Activated T-cell treated with anti-CD3 and anti-CD28 coated beads for 1 hour (primary cell): Measurements from ENCODE around the gene ZKSCAN1.

Experiments
- DNase-seq: peaks from one replicate; pipeline ENCODE4 v3.0.0-alpha.2; 2020; ENCODE audit warnings: low read depth

Gene ZKSCAN1

DNA sequence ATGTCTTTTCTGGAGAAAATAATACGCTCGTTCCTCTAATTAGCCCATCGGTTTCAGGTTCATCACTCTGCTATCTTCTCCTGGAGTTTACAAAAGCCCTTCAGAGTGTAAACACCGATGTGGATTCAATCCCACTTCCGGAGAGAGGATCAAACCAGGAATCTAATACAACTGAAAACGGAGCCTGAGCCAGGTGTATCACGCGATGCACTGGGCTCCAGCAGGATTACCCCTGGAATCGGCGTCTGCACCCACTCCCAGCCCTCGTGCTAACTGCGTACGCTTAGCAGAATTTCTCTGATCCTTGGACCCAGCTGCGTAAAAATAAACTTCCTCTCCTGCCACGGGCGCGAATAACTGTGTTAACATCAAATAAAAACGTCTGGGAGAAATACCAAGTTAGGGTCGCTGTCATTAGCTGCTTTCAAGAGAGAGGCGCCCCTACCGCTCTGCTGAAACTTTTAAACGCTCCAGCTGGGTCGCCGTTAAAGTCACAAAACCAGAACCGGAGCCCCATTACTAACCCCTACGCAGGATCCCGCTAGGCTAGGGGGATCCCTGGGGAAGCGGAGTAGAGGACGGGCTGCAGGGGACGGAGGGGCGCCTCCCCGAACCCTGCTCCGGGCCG is 65.6 kb downstream of the ZKSCAN1 start:
- DNase-seq = no peak

DNA sequence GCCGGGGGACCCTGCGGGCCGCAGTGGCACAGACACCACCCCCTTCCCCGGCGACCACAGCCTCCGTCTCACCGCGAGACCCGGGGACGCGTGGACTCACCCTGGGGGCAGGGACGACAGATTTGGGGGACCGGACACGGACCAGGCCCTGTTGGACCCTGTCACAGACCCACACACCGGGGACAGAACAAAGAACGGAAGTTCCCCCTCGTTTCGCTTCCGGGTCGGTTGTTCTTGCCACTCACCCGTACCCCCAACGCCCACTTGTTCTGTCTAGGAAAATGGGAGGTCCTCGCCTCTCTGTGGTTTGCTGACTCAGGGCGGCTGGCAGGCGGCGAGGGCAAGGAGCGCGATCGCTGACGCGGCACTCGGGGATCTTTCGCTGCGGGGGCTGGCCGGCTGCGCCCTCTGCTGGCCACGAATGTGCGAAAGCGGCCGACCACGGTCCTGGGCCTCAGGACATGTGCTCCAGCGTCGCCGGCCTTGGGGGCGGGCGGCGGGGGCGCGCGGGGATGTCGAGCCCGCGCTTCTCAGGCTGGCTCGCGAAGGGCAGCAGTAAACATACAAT is 66.2 kb downstream of the ZKSCAN1 start, which contains the start of gene ZNF3:
Gene ZNF3, minus strand, starts transcription at position 189 of the 568 bp plus-strand sequence. CDS start 4,366 bp downstream, outside the sequence.
- peak; percentile 93 for DNase-seq

DNA sequence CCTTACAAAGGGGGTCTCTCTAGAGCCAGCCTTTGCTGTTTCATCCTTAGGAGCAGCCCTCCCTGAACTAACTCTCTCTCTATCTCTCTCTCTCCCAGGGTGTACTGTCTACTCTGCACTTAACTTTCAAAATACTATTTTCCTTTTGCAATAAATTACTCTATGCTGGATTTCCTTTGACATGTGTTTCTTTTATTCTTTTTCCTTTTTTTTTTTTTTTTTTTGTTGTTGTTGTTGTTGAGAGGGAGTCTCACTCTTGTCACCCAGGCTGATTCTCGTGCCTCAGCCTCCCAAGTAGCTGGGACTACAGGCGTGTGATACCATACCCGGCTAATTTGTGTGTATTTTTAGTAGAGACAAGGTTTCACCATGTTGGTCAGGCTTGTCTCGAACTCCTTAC is 67.6 kb downstream of the ZKSCAN1 start:
- no peak for DNase-seq

DNA sequence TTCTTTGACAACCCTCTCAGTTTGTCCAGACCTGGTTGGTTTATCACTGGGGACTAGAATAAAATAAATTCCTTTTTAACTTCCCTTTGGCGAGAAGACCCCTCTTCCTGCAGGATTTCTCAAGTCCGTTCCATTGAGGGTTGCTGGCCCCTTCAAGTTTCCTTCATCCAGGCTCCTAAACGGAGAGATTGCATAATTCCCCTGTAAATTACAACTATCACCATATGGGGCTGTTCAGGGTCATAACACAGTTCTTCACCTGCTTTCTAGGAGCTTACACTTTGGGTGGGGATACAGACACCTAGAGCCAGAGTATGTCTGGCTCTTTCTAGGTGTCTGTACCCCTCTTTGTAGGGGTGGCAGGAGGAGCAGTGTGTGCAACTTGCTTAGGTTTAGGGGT is 70.1 kb downstream of the ZKSCAN1 start:
- no peak for DNase-seq

DNA sequence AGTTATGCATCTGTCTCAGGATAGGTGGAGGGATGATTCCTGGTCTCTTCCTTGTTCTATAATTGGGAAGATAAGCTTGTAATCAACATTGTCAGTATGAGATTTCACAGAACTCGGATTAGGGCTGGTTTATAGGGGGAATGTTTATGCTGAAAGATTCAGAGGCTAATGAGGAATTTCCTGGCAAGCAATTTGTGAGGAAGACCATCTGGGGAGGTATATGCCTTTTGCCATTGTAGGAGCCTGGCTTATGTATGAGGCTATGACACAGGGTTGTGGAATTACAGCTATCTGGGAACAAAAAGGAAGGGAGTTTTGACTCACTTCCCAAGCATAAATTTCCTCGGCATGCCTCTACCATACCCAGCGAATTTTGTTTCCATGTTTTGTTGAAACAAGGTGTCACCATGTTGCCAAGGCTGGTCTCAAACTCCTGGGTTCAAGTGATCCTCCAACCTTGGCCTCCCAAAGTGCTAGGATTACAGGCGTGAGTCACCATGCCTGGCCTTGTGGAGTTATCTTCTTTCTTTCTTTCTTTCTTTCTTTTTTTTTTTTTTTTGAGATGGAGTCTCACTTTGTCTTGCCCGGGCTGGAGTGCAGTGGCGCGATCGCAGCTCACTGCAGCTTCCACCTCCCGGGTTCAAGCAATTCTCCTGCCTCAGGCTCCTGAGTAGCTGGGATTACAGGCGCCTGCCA is 71.8 kb downstream of the ZKSCAN1 start:
- no peak for DNase-seq

DNA sequence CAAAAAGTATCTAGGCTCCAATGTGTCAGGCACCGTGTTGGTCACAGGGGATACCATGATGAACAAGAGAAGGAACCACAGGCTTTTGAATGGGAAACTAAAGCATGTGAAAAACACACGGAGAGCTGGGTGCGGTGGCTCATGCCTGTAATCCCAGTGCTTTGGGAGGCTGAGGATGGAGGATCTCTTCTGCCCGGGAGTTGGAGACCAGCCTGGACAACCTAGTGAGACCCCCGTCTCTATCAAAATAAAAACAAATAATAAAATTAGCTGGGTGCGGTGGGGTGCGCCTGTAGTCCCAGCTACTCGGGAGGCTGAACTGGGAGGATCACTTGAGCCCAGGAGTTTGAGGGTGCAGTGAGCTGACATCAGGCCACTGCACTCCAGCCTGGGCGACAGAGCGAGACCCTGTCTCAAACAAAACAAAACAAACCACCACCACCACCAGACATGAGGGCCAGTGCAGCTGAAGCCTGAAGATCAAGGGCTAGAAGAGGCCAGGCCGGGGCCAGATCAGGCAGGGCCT is 72.8 kb downstream of the ZKSCAN1 start:
- no peak for DNase-seq

DNA sequence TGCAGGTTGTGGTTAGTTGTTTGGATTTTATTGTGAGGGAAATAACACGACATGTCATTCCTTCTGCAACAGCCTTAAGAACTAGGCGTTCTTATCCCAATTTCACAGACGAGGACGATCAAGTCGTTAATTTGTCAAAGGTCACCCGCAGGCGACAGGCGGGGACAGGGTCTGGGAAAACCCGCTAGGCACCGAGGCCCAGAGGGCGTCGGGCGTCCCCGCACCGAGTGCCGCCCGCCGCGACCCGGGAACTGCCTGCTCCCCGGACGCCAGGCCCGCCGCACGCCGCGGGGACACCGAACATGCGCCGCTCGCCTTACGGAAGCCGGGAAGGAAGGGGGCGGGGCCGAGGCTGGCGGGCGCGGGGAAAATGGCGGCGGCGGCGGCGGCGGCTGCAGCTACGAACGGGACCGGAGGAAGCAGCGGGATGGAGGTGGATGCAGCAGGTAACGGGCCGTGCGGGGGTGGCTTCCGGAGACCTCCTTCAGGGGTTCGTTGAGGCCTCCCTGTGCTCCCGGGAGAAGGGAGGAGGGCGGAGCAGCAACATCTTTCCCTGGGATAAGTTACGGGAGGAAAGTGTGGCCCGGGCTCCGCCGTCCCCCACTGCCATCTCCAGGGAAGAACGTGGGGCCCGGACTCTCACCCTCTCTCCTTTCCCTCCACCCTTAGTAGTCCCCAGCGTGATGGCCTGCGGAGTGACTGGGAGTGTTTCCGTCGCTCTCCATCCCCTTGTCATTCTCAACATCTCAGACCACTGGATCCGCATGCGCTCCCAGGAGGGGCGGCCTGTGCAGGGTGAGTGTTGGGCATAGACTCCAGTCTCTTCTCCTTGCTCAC is 73.4 kb downstream of the ZKSCAN1 start, which contains the start of gene COPS6:
Gene COPS6, plus strand, starts transcription at position 349 of the 837 bp plus-strand sequence. Its CDS starts 22 bp downstream, at position 371.
- DNase-seq = peak; percentile 87

DNA sequence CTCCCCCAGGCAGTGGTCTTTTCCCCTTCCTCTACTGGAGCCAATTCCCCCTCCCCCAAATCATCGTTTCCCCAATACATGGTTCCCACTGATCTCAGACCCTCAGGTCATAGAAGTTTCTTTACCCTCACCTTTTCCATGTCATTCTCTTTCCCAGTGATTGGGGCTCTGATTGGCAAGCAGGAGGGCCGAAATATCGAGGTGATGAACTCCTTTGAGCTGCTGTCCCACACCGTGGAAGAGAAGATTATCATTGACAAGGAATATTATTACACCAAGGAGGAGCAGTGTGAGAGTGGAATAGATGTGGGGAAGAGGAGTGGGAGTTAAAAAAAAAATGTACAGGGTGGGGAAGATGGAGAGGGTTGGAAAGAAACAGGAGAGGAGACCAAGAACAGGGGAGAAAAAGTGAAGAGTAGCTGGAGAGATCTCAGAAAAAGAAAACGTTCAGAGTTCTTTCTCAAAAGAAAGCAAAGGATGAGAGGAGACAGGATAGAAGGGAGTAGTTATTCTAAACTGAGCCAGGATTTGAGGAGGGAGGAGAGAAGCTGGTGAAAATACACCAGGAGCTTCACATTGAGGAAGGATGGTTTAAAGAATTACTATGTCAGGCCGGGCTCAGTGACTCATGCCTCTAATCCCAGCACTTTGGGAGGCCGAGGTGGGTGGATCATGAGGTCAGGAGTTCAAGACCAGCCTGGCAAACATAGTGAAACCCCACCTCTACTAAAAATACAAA is 74.2 kb downstream of the ZKSCAN1 start:
- no peak for DNase-seq

DNA sequence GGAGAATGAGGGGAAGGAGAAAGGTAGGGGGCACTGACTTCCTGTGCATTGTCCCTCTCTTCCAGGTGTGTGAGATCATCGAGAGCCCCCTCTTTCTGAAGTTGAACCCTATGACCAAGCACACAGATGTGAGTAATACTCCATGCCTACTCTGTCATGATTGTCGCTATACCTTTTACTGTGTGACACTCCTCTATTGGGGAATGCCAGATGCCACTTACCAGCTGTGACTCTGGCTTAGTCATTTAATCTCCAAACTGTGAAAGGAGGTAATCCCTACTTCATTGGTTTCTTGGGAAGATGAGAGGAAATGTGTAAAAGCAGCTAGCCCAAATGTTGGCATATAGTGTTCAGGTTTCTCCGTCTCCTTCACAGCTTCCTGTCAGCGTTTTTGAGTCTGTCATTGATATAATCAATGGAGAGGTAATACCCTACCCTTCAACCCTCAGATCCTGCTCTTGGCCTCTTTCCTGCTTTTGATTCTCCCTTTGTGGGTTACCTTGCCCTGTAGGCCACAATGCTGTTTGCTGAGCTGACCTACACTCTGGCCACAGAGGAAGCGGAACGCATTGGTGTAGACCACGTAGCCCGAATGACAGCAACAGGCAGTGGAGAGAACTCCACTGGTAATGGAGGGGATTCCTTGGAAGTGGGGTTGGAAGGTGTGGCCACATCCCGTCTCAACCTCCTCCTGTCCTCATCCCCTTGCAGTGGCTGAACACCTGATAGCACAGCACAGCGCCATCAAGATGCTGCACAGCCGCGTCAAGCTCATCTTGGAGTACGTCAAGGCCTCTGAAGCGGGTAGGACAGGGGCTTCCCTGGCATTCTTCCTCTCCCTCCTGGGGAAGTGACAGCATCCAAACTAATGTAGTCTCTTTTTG is 75.4 kb downstream of the ZKSCAN1 start:
- DNase-seq = no peak
